Neural cell (in vitro differentiated cells): ENCODE data around the gene PDE8B. TPM values are rescaled to one million over a fixed set of nuclear protein-coding genes. Genes with fewer than 3 reads are reported as not detected.

Experiments used
- H2AFZ ChIP-seq: fragments of 200-600, 300-800 bp; sonication (generic), shearing (Covaris generic); 2 replicates; pipeline ENCODE4 v1.6.0; 2014; ENCODE audit warnings: low read depth, mild to moderate bottlenecking, antibody characterized with exemption, low read length, moderate library complexity
- H3F3A ChIP-seq: fragments of 200-600 bp; shearing (Covaris generic); 2 replicates; pipeline ENCODE4 v1.6.1; 2016; ENCODE audit warnings: mild to moderate bottlenecking, moderate library complexity, mixed read lengths, antibody characterized with exemption, low read length; ENCODE audit not compliant: insufficient read depth, poor library complexity, severe bottlenecking
- H3K27ac ChIP-seq: fragments of 200-600, 300-800 bp; sonication (generic), shearing (Covaris generic); 2 replicates; pipeline ENCODE4 v1.5.1; 2014; ENCODE audit warnings: mild to moderate bottlenecking, low read length, moderate library complexity
- H3K27me3 ChIP-seq: fragments of 300-800, 200-600 bp; sonication (generic), shearing (Covaris generic); 2 replicates; pipeline ENCODE4 v1.6.0; 2014; ENCODE audit warnings: mild to moderate bottlenecking, low read depth, low read length, moderate library complexity; ENCODE audit not compliant: insufficient read depth
- H3K36me3 ChIP-seq: fragments of 300-800, 200-600 bp; sonication (generic), shearing (Covaris generic); 2 replicates; pipeline ENCODE4 v1.5.1; 2014; ENCODE audit warnings: mild to moderate bottlenecking, antibody characterized with exemption, low read length, moderate library complexity; ENCODE audit not compliant: insufficient read depth
- H3K4me2 ChIP-seq: fragments of 300-800, 200-600 bp; sonication (generic), shearing (Covaris generic); 2 replicates; pipeline ENCODE4 v1.6.0; 2014; ENCODE audit warnings: mild to moderate bottlenecking, low read length
- H3K4me3 ChIP-seq: fragments of 300-800, 200-600 bp; sonication (generic), shearing (Covaris generic); 2 replicates; pipeline ENCODE4 v1.5.1; 2014; ENCODE audit warnings: mild to moderate bottlenecking, low read length, moderate library complexity
- H3K79me2 ChIP-seq: fragments of 200-600 bp; shearing (Covaris generic); replicated peaks from 2 replicates; pipeline ENCODE4 v1.6.0; 2014; ENCODE audit warnings: mild to moderate bottlenecking, low read length, moderate library complexity; ENCODE audit not compliant: insufficient read depth
- H3K9ac ChIP-seq: fragments of 300-800, 200-600 bp; sonication (generic), shearing (Covaris generic); 2 replicates; pipeline ENCODE4 v1.6.1; 2016; ENCODE audit warnings: mild to moderate bottlenecking, low read length, mixed read lengths
- H3K9me2 ChIP-seq: fragments of 200-600 bp; shearing (Covaris generic); 2 replicates; pipeline ENCODE4 v1.6.1; 2016; ENCODE audit warnings: mild to moderate bottlenecking, low read length, mixed read lengths; ENCODE audit not compliant: insufficient read depth
- H3K9me3 ChIP-seq: fragments of 200-600, 300-800 bp; sonication (generic), shearing (Covaris generic); 2 replicates; pipeline ENCODE4 v1.6.1; 2016; ENCODE audit warnings: mild to moderate bottlenecking, mixed run types, low read length, moderate library complexity, mixed read lengths
- H4K20me1 ChIP-seq: fragments of 200-600 bp; shearing (Covaris generic); 2 replicates; pipeline ENCODE4 v1.6.1; 2016; ENCODE audit warnings: mild to moderate bottlenecking, mixed run types; ENCODE audit not compliant: insufficient read depth
- EZH2 ChIP-seq: fragments of 200-600, 300-800 bp; shearing (Covaris generic), sonication (generic); IDR thresholded peaks from 2 replicates; pipeline ENCODE4 v1.6.1; 2014; ENCODE audit warnings: antibody characterized with exemption, low read length, borderline replicate concordance, mild to moderate bottlenecking; ENCODE audit not compliant: insufficient read depth, poor library complexity, severe bottlenecking
- MXI1 ChIP-seq: fragments of 450-650 bp; conservative IDR thresholded peaks from 2 replicates; pipeline ENCODE4 v1.6.1; 2014; ENCODE audit warnings: antibody characterized with exemption, mild to moderate bottlenecking; ENCODE audit not compliant: poor library complexity, severe bottlenecking
- POLR2AphosphoS5 ChIP-seq: IDR thresholded peaks from 2 replicates; pipeline ENCODE4 v1.6.1; 2012
- SMC3 ChIP-seq: fragments of 450-650 bp; conservative IDR thresholded peaks from 2 replicates; pipeline ENCODE4 v1.6.1; 2014; ENCODE audit warnings: antibody characterized with exemption, mild to moderate bottlenecking, moderate library complexity; ENCODE audit not compliant: poor library complexity
- TAF1 ChIP-seq: IDR thresholded peaks from 2 replicates; pipeline ENCODE4 v1.6.1; 2012; ENCODE audit warnings: low read depth
- polyA plus RNA-seq: library from polyadenylated mRNA; depleted of rRNA; stranded (reverse); fragments of >200 nt; gene quantifications from 2 replicates; pipeline ENCODE4 v1.2.3, GENCODE V29; 2014
- TF ChIP-seq, protein P1 (sequence below): IDR thresholded peaks from 2 replicates; pipeline ENCODE4 v1.6.1; 2012; ENCODE audit warnings: borderline replicate concordance
- TF ChIP-seq, protein P2 (sequence below): fragments of 450-650 bp; IDR thresholded peaks from 2 replicates; pipeline ENCODE4 v1.5.1; 2014; ENCODE audit warnings: antibody characterized with exemption, mild to moderate bottlenecking, moderate library complexity; ENCODE audit not compliant: poor library complexity, severe bottlenecking

The PDE8B gene
- polyA plus RNA-seq, 1 donor from 2014 or later = 0.22 TPM

DNA sequence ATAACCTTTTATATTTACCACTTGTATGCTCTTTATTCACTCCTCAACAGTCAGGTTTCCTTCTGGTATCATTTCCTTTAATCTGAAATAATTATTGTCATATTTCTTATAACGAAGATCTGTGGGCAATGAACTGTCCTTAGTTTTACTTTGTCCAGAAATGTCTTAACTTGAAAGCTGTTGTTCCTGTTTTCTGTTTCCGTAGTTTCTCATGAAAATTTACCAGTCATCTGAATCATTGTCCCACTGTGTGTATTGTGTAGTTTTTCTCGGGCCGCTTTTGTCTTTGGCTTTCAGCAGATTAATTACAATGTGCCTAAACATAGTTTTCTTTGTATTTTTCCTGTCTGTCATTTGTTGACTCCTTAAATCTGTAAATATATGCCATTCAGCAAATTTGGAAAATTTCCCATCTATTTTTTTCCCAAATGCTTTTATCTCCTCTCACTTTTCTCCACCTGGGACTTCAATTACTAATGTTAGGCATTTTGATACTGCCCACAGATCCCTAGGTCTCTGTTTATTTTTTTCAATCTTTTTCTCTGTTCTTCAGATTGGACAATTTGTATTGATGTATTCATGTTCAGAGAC, 74.9 kb downstream of the PDE8B start:
- TF ChIP-seq MXI1 (no peak), TAF1 (no peak), SMC3 (no peak)
- TF ChIP-seq, protein P1, sequence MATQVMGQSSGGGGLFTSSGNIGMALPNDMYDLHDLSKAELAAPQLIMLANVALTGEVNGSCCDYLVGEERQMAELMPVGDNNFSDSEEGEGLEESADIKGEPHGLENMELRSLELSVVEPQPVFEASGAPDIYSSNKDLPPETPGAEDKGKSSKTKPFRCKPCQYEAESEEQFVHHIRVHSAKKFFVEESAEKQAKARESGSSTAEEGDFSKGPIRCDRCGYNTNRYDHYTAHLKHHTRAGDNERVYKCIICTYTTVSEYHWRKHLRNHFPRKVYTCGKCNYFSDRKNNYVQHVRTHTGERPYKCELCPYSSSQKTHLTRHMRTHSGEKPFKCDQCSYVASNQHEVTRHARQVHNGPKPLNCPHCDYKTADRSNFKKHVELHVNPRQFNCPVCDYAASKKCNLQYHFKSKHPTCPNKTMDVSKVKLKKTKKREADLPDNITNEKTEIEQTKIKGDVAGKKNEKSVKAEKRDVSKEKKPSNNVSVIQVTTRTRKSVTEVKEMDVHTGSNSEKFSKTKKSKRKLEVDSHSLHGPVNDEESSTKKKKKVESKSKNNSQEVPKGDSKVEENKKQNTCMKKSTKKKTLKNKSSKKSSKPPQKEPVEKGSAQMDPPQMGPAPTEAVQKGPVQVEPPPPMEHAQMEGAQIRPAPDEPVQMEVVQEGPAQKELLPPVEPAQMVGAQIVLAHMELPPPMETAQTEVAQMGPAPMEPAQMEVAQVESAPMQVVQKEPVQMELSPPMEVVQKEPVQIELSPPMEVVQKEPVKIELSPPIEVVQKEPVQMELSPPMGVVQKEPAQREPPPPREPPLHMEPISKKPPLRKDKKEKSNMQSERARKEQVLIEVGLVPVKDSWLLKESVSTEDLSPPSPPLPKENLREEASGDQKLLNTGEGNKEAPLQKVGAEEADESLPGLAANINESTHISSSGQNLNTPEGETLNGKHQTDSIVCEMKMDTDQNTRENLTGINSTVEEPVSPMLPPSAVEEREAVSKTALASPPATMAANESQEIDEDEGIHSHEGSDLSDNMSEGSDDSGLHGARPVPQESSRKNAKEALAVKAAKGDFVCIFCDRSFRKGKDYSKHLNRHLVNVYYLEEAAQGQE = no peak
- no peak overlapping the region for H3K9ac ChIP-seq
- H3K9me2 ChIP-seq = no peaks in the 10 kb centered on the region
- H3K4me2 ChIP-seq = no peak overlapping the region
- no peaks in the 10 kb centered on the region for H3F3A ChIP-seq
- no peak overlapping the region for H3K4me3 ChIP-seq
- H3K9me3 ChIP-seq = no peaks in the 10 kb centered on the region
- no peaks in the 10 kb centered on the region for H3K27me3 ChIP-seq
- no peak overlapping the region for H3K27ac ChIP-seq
- no peaks in the 10 kb centered on the region for H3K79me2 ChIP-seq
- no peaks in the 10 kb centered on the region for H4K20me1 ChIP-seq
- H3K36me3 ChIP-seq = no peaks in the 10 kb centered on the region
- H2AFZ ChIP-seq = no peak overlapping the region

DNA sequence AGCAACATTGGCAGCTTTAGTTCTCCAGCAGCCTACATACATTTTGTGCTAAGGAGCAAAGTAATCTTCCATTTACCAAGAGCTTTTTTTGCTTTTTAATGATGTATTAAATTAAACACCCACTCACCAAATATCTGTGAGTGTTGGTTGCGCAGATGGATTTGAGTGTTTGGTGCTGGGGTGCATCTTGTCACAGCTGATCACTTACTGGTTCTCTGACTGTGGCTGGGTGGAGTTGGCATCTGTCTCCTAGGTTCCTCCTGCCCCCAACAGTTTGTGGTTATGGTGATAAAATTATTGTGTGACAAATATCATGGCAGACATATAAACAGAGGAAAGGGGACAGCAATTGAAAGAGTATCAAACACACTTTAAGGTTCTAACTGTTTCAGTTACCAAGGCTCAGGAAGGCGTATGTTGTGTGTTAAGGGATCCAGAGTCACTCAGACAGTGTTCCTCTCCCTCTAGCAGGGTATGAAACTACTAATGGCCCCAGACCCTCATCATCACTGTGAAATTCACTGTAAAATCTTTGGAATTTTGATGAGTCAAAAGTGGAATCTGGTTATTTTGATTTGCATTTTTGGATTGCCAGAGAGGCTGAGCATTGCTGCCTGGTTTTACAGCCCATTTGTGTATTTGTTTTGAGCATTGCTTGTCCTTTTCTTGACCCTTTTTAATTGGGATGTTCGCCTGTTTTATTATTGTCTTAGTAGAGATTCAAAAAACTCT, 81.7 kb downstream of the PDE8B start:
- H3K4me2 ChIP-seq = no peak overlapping the region
- no peak overlapping the region for H3K27ac ChIP-seq
- no peak overlapping the region for H3K4me3 ChIP-seq
- H3F3A ChIP-seq = no peaks in the 10 kb centered on the region
- H3K9me3 ChIP-seq = no peaks in the 10 kb centered on the region
- H3K9ac ChIP-seq = no peak overlapping the region
- TF ChIP-seq MXI1 = no peak
- TF ChIP-seq, protein P1 = no peak
- TF ChIP-seq SMC3 = no peak
- no peak for TF ChIP-seq EZH2
- TF ChIP-seq POLR2AphosphoS5 = no peak
- TF ChIP-seq, protein P2, sequence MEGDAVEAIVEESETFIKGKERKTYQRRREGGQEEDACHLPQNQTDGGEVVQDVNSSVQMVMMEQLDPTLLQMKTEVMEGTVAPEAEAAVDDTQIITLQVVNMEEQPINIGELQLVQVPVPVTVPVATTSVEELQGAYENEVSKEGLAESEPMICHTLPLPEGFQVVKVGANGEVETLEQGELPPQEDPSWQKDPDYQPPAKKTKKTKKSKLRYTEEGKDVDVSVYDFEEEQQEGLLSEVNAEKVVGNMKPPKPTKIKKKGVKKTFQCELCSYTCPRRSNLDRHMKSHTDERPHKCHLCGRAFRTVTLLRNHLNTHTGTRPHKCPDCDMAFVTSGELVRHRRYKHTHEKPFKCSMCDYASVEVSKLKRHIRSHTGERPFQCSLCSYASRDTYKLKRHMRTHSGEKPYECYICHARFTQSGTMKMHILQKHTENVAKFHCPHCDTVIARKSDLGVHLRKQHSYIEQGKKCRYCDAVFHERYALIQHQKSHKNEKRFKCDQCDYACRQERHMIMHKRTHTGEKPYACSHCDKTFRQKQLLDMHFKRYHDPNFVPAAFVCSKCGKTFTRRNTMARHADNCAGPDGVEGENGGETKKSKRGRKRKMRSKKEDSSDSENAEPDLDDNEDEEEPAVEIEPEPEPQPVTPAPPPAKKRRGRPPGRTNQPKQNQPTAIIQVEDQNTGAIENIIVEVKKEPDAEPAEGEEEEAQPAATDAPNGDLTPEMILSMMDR = no peak
- no peaks in the 10 kb centered on the region for H3K79me2 ChIP-seq
- no peaks in the 10 kb centered on the region for H3K27me3 ChIP-seq
- no peaks in the 10 kb centered on the region for H3K36me3 ChIP-seq
- no peak overlapping the region for H2AFZ ChIP-seq
- H4K20me1 ChIP-seq = no peaks in the 10 kb centered on the region
- H3K9me2 ChIP-seq = no peaks in the 10 kb centered on the region
